ENCODE measurements around the gene SORCS3. TPM values are rescaled to one million over a fixed set of nuclear protein-coding genes. Genes with fewer than 3 reads are reported as not detected.
A peak's percentile ranks its signal among the peaks of the same experiment; 100 is the strongest.

The SORCS3 gene
- polyA plus RNA-seq, 3 donors from 2014 or later = not detected

GRCh38 chr10:104920476-104920875, 279.4 kb downstream of the SORCS3 start:
- no peaks in the 10 kb centered on the region for H3K36me3 Mint-ChIP-seq
- H3K4me3 Mint-ChIP-seq = no peak overlapping the region
- no peaks in the 10 kb centered on the region for H3K4me1 Mint-ChIP-seq
- H3K27me3 Mint-ChIP-seq (ENCODE audit: low read depth in 3 of 3) = peaks cover 0 to 5% (median 3%) of the 10 kb centered on the region in 3 donors
- no peak for DNase-seq
- H3K9me3 Mint-ChIP-seq = no peaks in the 10 kb centered on the region
- H3K27ac Mint-ChIP-seq = no peak overlapping the region

GRCh38 chr10:104921763-104922162, 280.7 kb downstream of the SORCS3 start:
- H3K27ac Mint-ChIP-seq = no peak overlapping the region
- H3K4me1 Mint-ChIP-seq = no peaks in the 10 kb centered on the region
- H3K27me3 Mint-ChIP-seq (ENCODE audit: low read depth in 3 of 3) = peaks cover 0 to 5% (median 3%) of the 10 kb centered on the region in 3 donors
- DNase-seq = no peak
- no peaks in the 10 kb centered on the region for H3K36me3 Mint-ChIP-seq
- H3K9me3 Mint-ChIP-seq = no peaks in the 10 kb centered on the region
- H3K4me3 Mint-ChIP-seq = no peak overlapping the region

- H3K9me3 Mint-ChIP-seq = peaks cover 0 to under 1% (median 0%) of the 10 kb centered on the region in 6 donors
- H3K4me3 Mint-ChIP-seq = no peak overlapping the region
- no peak for DNase-seq
- no peaks in the 10 kb centered on the region for H3K36me3 Mint-ChIP-seq
- H3K27me3 Mint-ChIP-seq (ENCODE audit: low read depth in 3 of 3) = peaks cover 0 to 6% (median 3%) of the 10 kb centered on the region in 3 donors
- no peak overlapping the region for H3K27ac Mint-ChIP-seq
- H3K4me1 Mint-ChIP-seq = no peaks in the 10 kb centered on the region
Observed at GRCh38 chr10:104922810-104923209, 281.7 kb downstream of the SORCS3 start.

DNA sequence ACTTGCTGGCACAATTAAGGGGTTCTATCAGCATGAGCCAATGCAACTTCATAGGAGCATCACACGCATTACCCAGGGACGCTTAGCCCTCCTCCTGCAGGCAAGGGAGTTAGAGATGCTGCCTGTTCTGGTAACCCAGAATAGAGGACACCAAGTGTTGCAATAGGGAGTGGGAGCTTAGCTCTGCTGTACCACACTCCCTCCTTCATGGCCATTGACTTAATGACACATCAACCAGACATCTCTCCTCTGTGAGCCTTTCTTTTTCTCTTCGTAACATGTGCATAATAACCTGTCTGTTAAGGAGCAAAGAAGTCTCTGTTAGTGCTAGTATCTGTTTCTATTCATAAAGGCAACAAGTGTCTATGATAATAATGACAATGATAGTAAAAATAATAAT, 282.4 kb downstream of the SORCS3 start:
- DNase-seq = no peak
- Mint-ChIP-seq H3K27me3 (ENCODE audit: low read depth in 3 of 3) (peaks cover 0 to 11% (median 3%) of the 10 kb centered on the region in 3 donors), H3K9me3 (peaks cover 0 to 1% (median 0%) of the 10 kb centered on the region in 6 donors), H3K27ac (no peak overlapping the region), H3K4me3 (no peak overlapping the region), H3K36me3 (no peaks in the 10 kb centered on the region), H3K4me1 (no peaks in the 10 kb centered on the region)

GRCh38 chr10:104924101-104924795, 283.2 kb downstream of the SORCS3 start:
- H3K4me3 Mint-ChIP-seq = no peak overlapping the region
- no peak overlapping the region for H3K27ac Mint-ChIP-seq
- peaks cover 0 to 1% (median 0%) of the 10 kb centered on the region in 6 donors for H3K9me3 Mint-ChIP-seq
- H3K36me3 Mint-ChIP-seq = no peaks in the 10 kb centered on the region
- DNase-seq = no peak
- no peaks in the 10 kb centered on the region for H3K4me1 Mint-ChIP-seq
- H3K27me3 Mint-ChIP-seq (ENCODE audit: low read depth in 3 of 3) = peaks cover 0 to 11% (median 3%) of the 10 kb centered on the region in 3 donors

GRCh38 chr10:104925232-104925851, 284.3 kb downstream of the SORCS3 start:
- Mint-ChIP-seq H3K27ac (no peak overlapping the region), H3K4me3 (no peak overlapping the region), H3K27me3 (ENCODE audit: low read depth in 3 of 3) (peaks cover 0 to 14% (median 3%) of the 10 kb centered on the region in 3 donors), H3K36me3 (no peaks in the 10 kb centered on the region), H3K9me3 (peaks cover 0 to 1% (median 0%) of the 10 kb centered on the region in 6 donors), H3K4me1 (no peaks in the 10 kb centered on the region)
- DNase-seq = peak in 2 of 3 donors; percentile 4 to 9

- no peak overlapping the region for H3K4me3 Mint-ChIP-seq
- H3K4me1 Mint-ChIP-seq = no peaks in the 10 kb centered on the region
- H3K27ac Mint-ChIP-seq = no peak overlapping the region
- no peak for DNase-seq
- H3K36me3 Mint-ChIP-seq = no peaks in the 10 kb centered on the region
- peaks cover 0 to 1% (median 0%) of the 10 kb centered on the region in 6 donors for H3K9me3 Mint-ChIP-seq
- peaks cover 0 to 13% (median 3%) of the 10 kb centered on the region in 3 donors for H3K27me3 Mint-ChIP-seq (ENCODE audit: low read depth in 3 of 3)
Observed at GRCh38 chr10:104928734-104929133, 287.6 kb downstream of the SORCS3 start.

DNA sequence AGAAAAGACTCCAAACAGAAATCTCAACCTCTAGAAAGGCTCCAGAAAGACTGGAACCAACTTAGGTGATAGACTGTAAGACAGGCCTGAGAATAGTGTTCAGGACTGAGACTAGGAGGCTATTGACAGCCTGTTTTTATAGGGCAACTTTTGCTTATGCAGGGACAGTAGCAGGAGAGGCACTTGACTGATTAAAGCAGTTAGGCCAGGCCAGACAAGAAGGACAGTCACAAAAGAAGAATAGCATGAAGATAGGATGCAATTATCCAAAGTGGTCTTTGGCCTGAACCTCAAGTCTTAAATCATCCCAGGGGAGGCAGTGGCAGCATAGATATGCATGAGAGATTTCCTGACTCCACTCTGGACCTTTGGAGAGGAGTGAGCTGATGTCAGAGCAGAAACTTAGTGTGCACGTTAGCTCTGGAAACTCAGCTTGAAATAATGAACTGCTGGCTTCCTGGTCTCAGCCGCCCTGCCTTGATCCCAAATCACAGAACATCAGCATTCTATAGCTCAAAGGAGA, 290.6 kb downstream of the SORCS3 start:
- no peaks in the 10 kb centered on the region for H3K36me3 Mint-ChIP-seq
- H3K27me3 Mint-ChIP-seq (ENCODE audit: low read depth in 3 of 3) = peaks cover 0 to 13% (median 2%) of the 10 kb centered on the region in 3 donors
- DNase-seq = no peak
- no peak overlapping the region for H3K4me3 Mint-ChIP-seq
- H3K27ac Mint-ChIP-seq = no peak overlapping the region
- no peaks in the 10 kb centered on the region for H3K4me1 Mint-ChIP-seq
- peaks cover 0 to 3% (median 0%) of the 10 kb centered on the region in 6 donors for H3K9me3 Mint-ChIP-seq

- H3K36me3 Mint-ChIP-seq = no peaks in the 10 kb centered on the region
- DNase-seq = no peak
- peaks cover 0 to 3% (median 0%) of the 10 kb centered on the region in 6 donors for H3K9me3 Mint-ChIP-seq
- H3K4me3 Mint-ChIP-seq = no peak overlapping the region
- H3K27ac Mint-ChIP-seq = no peak overlapping the region
- H3K27me3 Mint-ChIP-seq (ENCODE audit: low read depth in 3 of 3) = peaks cover 0 to 9% (median 4%) of the 10 kb centered on the region in 3 donors
- no peaks in the 10 kb centered on the region for H3K4me1 Mint-ChIP-seq
Observed at GRCh38 chr10:104935656-104936055, 294.6 kb downstream of the SORCS3 start.

GRCh38 chr10:104937567-104937966, 296.5 kb downstream of the SORCS3 start:
- no peaks in the 10 kb centered on the region for H3K4me1 Mint-ChIP-seq
- H3K27ac Mint-ChIP-seq = no peak overlapping the region
- peaks cover 0 to 3% (median 0%) of the 10 kb centered on the region in 6 donors for H3K9me3 Mint-ChIP-seq

DNA sequence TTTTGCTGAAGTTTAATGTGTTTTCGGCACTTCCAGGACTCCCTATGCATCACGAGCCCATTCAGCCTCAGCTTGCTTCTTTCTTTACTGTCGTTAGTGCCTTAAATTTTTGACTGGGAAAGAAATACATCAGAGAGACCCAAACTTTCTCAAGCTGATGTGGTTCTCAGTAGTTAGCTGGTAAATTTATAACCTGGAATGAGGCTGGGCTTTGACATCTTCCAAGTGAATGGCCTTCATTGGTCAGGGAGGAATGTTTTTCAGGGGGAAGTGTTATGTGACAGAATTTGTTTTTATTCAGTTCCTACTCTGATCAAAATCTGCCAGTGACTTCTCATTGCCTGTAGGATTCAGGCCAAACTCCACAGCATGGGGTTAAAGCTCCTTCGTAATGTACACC, 296.9 kb downstream of the SORCS3 start:
- H3K4me3 Mint-ChIP-seq = no peak overlapping the region
- no peak overlapping the region for H3K27ac Mint-ChIP-seq

More at GRCh38 chr10:104937567-104937966, 296.5 kb downstream of the SORCS3 start:
- no peak for DNase-seq
- Mint-ChIP-seq H3K27me3 (ENCODE audit: low read depth in 3 of 3) (peaks cover 0 to 12% (median 4%) of the 10 kb centered on the region in 3 donors), H3K4me3 (no peak overlapping the region), H3K36me3 (no peaks in the 10 kb centered on the region)

GRCh38 chr10:104941662-104942061, 300.6 kb downstream of the SORCS3 start:
- Mint-ChIP-seq H3K27ac (no peak overlapping the region), H3K4me1 (no peaks in the 10 kb centered on the region), H3K36me3 (no peaks in the 10 kb centered on the region), H3K27me3 (ENCODE audit: low read depth in 3 of 3) (peaks cover 0 to 10% (median 0%) of the 10 kb centered on the region in 3 donors), H3K4me3 (no peak overlapping the region), H3K9me3 (peaks cover 0 to 4% (median 0%) of the 10 kb centered on the region in 6 donors)
- DNase-seq = no peak

More for the DNA sequence above, 296.9 kb downstream of the SORCS3 start:
- no peaks in the 10 kb centered on the region for H3K4me1 Mint-ChIP-seq
- H3K9me3 Mint-ChIP-seq = peaks cover 0 to 3% (median 0%) of the 10 kb centered on the region in 6 donors
- peaks cover 0 to 12% (median 4%) of the 10 kb centered on the region in 3 donors for H3K27me3 Mint-ChIP-seq (ENCODE audit: low read depth in 3 of 3)
- DNase-seq = no peak
- no peaks in the 10 kb centered on the region for H3K36me3 Mint-ChIP-seq

DNA sequence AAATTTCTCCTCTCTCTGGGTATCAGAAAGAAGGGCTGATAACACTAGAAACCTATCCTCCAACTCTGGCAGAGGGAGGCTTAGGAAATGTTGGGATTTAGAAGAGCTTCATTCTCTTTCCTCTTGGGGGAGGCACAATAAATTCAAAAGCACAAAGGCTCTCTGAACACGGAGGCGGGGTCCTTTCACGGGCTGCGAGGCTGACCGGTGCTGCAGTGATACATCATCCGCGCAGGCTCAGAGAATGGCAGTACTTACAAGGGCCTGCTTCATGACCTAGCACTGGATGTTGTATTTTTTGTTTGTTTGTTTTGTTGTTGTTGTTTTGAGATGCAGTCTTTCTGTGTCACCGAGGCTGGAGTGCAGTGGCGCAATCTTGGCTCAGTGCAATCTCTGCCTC, 306.2 kb downstream of the SORCS3 start:
- Mint-ChIP-seq H3K4me1 (no peaks in the 10 kb centered on the region), H3K27me3 (ENCODE audit: low read depth in 3 of 3) (no peaks in the 10 kb centered on the region), H3K9me3 (peaks cover 0 to 5% (median 0%) of the 10 kb centered on the region in 6 donors), H3K4me3 (no peak overlapping the region), H3K36me3 (no peaks in the 10 kb centered on the region), H3K27ac (no peak overlapping the region)
- no peak for DNase-seq

- H3K4me1 Mint-ChIP-seq = no peaks in the 10 kb centered on the region
- no peaks in the 10 kb centered on the region for H3K36me3 Mint-ChIP-seq
- peaks cover 0 to 13% (median under 1%) of the 10 kb centered on the region in 6 donors for H3K9me3 Mint-ChIP-seq
- H3K27me3 Mint-ChIP-seq (ENCODE audit: low read depth in 3 of 3) = peaks cover 1 to 6% (median 3%) of the 10 kb centered on the region in 3 donors
- no peak for DNase-seq
- no peak overlapping the region for H3K27ac Mint-ChIP-seq
- no peak overlapping the region for H3K4me3 Mint-ChIP-seq
Observed at GRCh38 chr10:104957178-104957841, 316.2 kb downstream of the SORCS3 start.

All from immature natural killer cell (primary cell).